ENCODE measurements around the gene KCNQ4. TPM values are rescaled to one million over a fixed set of nuclear protein-coding genes. Genes with fewer than 3 reads are reported as not detected.

KCNQ4 gene
- total RNA-seq, 1 experiment from 2014 or later, result 0.81 TPM

DNA sequence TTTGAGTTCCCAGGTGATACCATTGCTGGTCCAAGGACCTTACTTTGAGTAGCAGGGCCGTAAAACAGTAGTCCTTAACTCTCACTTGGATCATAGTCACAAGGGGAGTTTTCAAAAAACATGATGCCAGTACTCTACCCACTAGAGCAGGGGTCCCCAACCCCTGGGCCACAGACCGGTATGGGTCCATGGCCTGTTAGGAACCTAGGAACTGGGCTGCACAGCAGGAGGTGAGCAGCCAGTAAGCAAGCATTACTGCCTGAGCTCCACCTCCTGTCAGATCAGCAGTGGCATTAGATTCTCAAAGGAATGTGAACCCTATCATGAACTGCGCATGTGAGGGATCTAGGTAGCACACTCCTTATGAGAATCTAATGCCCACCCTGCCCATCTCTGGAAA is 39.7 kb upstream of the KCNQ4 start:
- Histone ChIP-seq H3K27ac (no peak overlapping the region), H3K79me2 (ENCODE audit: low read depth) (0 out of 2 replicates have a peak, but pooled peaks cover 3% of the 10 kb centered on the region), H4K20me1 (ENCODE audit: insufficient read depth) (peaks cover 4% of the 10 kb centered on the region), H3K9me2 (ENCODE audit: insufficient read depth) (no peaks in the 10 kb centered on the region), H3K4me3 (no peak overlapping the region), H3K4me1 (replicated peaks; ENCODE audit: insufficient read depth) (no peaks in the 10 kb centered on the region), H3K27me3 (ENCODE audit: insufficient read depth, low read depth) (no peaks in the 10 kb centered on the region), H2AFZ (no peak overlapping the region), H3K4me2 (no peak overlapping the region), H3K9me3 (ENCODE audit: insufficient read depth, low read depth) (no peaks in the 10 kb centered on the region), H3F3A (ENCODE audit: insufficient read depth, low read depth) (peaks cover 4% of the 10 kb centered on the region; the same call in 1 of the 2 replicates), H3K36me3 (ENCODE audit: low read depth) (peaks cover 19% of the 10 kb centered on the region; the same call in 1 of the 2 replicates)
- no TSS peak for BruUV-seq (replicated peaks)
- DNase-seq, result no peak
- intact Hi-C loops (cut with micrococcal nuclease; ENCODE audit: unreplicated experiment), result no loop called here
- TF ChIP-seq, protein P1, sequence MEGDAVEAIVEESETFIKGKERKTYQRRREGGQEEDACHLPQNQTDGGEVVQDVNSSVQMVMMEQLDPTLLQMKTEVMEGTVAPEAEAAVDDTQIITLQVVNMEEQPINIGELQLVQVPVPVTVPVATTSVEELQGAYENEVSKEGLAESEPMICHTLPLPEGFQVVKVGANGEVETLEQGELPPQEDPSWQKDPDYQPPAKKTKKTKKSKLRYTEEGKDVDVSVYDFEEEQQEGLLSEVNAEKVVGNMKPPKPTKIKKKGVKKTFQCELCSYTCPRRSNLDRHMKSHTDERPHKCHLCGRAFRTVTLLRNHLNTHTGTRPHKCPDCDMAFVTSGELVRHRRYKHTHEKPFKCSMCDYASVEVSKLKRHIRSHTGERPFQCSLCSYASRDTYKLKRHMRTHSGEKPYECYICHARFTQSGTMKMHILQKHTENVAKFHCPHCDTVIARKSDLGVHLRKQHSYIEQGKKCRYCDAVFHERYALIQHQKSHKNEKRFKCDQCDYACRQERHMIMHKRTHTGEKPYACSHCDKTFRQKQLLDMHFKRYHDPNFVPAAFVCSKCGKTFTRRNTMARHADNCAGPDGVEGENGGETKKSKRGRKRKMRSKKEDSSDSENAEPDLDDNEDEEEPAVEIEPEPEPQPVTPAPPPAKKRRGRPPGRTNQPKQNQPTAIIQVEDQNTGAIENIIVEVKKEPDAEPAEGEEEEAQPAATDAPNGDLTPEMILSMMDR (conservative IDR thresholded peaks at IDR 0.05), result no peak
- no peak for TF ChIP-seq EZH2 (IDR thresholded peaks at IDR 0.05; ENCODE audit: low read depth)
- ChIA-PET CTCF (no interaction called here), POLR2A (ENCODE audit: unreplicated experiment) (no interaction called here)

DNA sequence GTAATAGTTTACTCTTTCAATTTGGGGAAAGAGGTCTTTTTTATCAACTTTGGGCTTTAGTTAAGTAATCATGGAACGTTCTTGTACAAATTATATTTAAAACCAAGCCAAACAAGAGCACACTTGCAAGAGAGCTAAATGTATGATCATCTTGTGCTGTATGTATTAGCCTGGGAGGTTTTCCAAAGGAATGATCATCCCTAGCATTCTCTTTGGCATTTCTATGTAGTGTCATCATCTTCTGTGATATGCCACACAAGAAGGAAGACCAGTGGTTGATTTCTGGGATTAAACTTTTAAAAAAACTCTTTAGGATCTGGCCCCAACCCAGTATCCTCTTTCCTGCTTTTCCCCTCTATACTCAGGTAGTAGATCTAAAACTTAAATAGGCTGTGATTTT is 38.4 kb upstream of the KCNQ4 start:
- Histone ChIP-seq H3K4me3 (no peak overlapping the region), H2AFZ (no peak overlapping the region), H3K79me2 (ENCODE audit: low read depth) (0 out of 2 replicates have a peak, but pooled peaks cover 3% of the 10 kb centered on the region), H4K20me1 (ENCODE audit: insufficient read depth) (peaks cover 4% of the 10 kb centered on the region; the same call in 1 of the 2 replicates), H3K9me2 (ENCODE audit: insufficient read depth) (no peaks in the 10 kb centered on the region), H3K4me2 (no peak overlapping the region), H3F3A (ENCODE audit: insufficient read depth, low read depth) (peaks cover 4% of the 10 kb centered on the region; the same call in 1 of the 2 replicates), H3K9me3 (ENCODE audit: insufficient read depth, low read depth) (no peaks in the 10 kb centered on the region), H3K36me3 (ENCODE audit: low read depth) (peaks cover 10% of the 10 kb centered on the region; the same call in 1 of the 2 replicates), H3K27ac (no peak overlapping the region), H3K4me1 (replicated peaks; ENCODE audit: insufficient read depth) (no peaks in the 10 kb centered on the region), H3K27me3 (ENCODE audit: insufficient read depth, low read depth) (no peaks in the 10 kb centered on the region)
- intact Hi-C loops (cut with micrococcal nuclease; ENCODE audit: unreplicated experiment), result no loop called here
- DNase-seq, result no peak
- POLR2A ChIA-PET (ENCODE audit: unreplicated experiment), result interaction anchor here (0.6 kb wide), 1 partner anchor 57 kb away, joined by 4 read pairs; no protein-coding TSS in a partner anchor
- TF ChIP-seq, protein P1 (conservative IDR thresholded peaks at IDR 0.05), result no peak
- no peak for TF ChIP-seq EZH2 (IDR thresholded peaks at IDR 0.05; ENCODE audit: low read depth)
- CTCF ChIA-PET, result no interaction called here
- BruUV-seq (replicated peaks), result no TSS peak

DNA sequence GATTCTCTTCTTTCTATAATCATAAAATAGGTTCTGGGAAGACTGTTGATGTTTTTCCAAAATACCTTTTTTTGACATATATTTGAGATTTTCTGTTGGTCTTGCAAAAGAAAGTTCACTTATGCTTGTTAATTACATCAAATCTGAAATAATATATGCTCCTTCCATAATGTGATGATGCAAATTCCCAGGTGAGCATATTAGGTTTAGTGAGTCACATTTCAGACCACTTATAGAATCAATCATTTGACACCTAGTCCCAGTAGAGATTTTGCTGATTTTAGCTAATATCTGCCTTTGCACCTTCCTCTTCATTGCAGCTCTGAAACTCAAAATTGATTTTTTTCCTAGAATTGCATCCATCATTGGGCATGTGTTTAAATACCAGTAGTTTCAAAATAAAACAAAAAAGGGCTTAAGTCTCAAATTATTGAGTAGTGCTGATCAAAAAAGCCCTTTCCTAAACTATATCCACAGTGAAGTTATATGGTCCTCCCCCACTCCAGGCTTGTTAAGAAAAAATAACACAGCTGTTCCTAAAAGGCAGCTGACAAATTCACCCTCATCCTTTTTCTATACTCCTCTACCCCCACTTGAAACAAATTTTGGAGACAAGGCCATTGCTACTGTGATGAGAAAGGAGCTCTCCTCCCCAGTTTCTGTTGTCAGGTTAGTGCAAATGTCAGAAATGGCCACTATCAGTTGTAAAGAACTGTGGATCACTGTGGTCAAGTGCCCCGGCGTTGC is 37.1 kb upstream of the KCNQ4 start:
- CTCF ChIA-PET, result no interaction called here
- H4K20me1 ChIP-seq (ENCODE audit: insufficient read depth), result peaks cover 4% of the 10 kb centered on the region; the same call in 1 of the 2 replicates
- TF ChIP-seq, protein P1 (conservative IDR thresholded peaks at IDR 0.05), result no peak
- no peak for TF ChIP-seq EZH2 (IDR thresholded peaks at IDR 0.05; ENCODE audit: low read depth)
- BruUV-seq (replicated peaks), result no TSS peak
- H3K27ac ChIP-seq, result no peak overlapping the region
- H3K79me2 ChIP-seq (ENCODE audit: low read depth), result 0 out of 2 replicates have a peak, but pooled peaks cover 3% of the 10 kb centered on the region
- no peaks in the 10 kb centered on the region for H3K4me1 ChIP-seq (replicated peaks; ENCODE audit: insufficient read depth)
- intact Hi-C loops (cut with micrococcal nuclease; ENCODE audit: unreplicated experiment), result no loop called here
- H2AFZ ChIP-seq, result no peak overlapping the region
- H3K9me3 ChIP-seq (ENCODE audit: insufficient read depth, low read depth), result no peaks in the 10 kb centered on the region
- peaks cover 10% of the 10 kb centered on the region; the same call in 1 of the 2 replicates for H3K36me3 ChIP-seq (ENCODE audit: low read depth)
- H3F3A ChIP-seq (ENCODE audit: insufficient read depth, low read depth), result peaks cover 4% of the 10 kb centered on the region; the same call in 1 of the 2 replicates
- no peaks in the 10 kb centered on the region for H3K27me3 ChIP-seq (ENCODE audit: insufficient read depth, low read depth)
- H3K9me2 ChIP-seq (ENCODE audit: insufficient read depth), result no peaks in the 10 kb centered on the region
- H3K4me3 ChIP-seq, result no peak overlapping the region
- POLR2A ChIA-PET (ENCODE audit: unreplicated experiment), result no interaction called here
- no peak for DNase-seq
- no peak overlapping the region for H3K4me2 ChIP-seq

Measured in PC-9 (cell line).